ENCODE measurements around the gene RNF182.
"Not testable (repeated sequence)": the region's sequence is repeated elsewhere in the genome, so short reads cannot be mapped to it uniquely, and the experiment has no call there.

The RNF182 gene

GRCh38 chr6:14004258-14004657, 79.5 kb downstream of the RNF182 start:
- DNase-seq: no peak

DNA sequence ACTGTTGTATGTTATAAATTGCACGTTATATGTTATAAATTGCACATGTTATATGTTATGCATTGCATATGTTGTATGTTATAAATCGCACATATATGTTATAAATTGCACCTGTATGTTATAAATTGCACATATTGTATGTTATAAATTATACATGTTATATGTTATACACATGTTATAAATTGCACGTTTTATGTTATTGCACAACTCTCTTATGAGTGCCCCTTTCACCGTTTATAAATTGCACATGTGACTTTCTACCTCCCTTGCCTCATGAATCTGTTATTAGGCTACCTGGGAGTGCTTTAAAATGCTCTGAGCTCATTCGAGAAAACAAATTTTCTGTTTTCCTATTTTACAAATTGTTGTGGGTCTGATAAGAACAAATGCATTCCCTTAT, 84.1 kb downstream of the RNF182 start:
- no peak for DNase-seq

DNA sequence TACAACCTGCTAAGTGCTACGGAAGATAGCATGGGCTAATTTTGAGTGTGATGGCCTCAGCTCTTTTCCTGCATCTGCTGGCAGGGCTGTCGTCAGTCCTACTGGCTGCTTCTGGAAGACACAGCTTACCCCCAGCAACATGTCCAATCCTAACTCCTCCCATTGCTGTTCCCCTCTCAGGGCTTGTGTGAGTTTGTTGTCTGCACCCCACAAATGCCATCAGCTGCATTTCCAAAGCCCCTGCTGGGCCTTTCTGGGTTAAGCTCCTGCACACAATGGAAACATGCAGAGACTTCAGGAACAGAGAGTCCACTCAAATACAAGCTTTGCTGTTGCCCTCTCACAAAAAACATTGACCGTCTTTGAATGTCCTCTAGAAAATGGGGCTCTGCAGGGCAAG, 84.7 kb downstream of the RNF182 start:
- DNase-seq: no peak

DNA sequence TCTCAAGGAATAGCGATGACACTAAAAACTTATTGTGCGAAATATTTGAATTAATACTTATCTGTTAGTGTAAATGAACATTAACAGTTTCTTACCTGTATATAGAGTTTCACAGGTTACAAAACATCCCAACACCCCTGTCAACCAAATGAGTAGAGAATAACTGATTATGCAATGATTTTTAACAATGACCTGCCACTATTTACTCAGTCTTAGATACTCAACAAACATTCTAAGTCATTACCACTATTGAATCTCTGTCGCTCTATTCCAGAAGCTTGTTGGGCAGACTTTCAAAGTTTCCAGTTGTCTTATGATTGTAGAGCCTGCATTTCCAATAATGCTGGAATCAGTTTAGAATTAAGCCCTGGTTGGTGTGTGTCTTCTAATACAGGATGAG, 85.5 kb downstream of the RNF182 start:
- no peak for DNase-seq

DNA sequence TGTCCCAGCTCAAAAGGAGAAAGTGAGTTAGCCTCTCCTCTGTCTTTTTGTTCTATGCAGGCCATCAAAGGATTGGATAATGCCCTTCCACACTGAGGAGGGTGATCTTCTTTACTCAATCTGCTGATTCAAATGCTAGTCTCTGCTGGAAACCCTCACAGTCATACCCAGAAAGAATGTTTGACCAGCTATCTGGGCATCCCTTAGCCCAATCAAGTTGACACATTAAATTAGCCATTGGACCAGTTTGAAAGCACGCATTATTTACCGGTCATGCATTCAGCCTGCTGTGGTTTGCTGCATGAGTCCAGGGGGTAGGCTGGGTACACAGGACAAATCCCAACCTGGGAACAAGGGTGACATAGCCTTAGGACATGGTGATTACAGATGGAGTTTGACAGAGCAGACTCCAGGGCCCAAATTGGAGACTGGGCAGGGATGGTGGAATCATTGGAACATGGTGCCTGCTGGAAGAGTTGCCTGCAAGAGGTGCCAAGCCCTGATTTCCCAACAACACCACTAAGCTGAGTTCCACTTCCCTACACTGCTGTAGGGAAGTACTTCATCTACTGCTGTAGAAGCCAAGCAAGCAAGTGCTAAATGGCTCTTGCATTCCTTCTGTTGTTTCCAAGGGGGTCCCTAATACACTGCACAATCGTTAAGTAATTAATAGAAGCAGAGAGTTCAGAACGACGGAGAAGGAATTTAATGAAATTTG, 87.7 kb downstream of the RNF182 start:
- no peak for DNase-seq

GRCh38 chr6:14015964-14016363, 91.2 kb downstream of the RNF182 start:
- no peak for DNase-seq

- DNase-seq: no peak
These were observed 91.7 kb downstream of the RNF182 start for GRCh38 chr6:14016432-14016831.

DNA sequence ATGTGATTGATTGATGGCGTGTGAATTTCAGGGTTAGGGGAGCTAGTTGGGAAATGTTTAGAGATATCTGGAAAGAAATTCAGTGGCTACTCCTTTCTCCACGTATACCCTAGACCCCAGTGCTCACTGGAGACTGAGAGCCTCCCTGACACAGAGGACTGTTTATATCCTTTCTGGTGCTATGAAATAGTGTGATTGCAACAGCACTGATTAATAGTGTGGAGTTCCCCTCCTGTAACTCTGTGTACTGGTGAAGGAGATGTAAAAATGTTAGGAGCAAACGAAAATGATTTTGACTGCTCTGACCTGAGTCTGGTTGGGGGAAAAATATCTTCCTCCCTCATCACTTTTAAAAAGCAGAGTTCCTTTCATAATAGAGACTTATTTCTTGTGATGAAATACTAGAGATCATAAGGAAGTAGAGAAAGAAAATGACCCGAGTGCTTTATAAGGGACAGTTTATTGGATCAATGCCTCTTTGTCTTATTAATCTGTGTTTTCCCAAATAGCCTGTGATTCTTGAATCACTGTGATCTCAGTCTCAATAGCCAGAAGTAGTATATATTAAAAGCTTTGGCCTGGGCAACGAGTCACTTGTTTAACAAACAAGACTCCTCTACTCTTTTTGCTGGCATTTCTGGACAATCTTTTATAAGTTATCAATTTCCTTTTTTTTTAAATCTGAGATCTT, 92.3 kb downstream of the RNF182 start:
- no peak for DNase-seq

- DNase-seq: no peak
These were observed 93.1 kb downstream of the RNF182 start for GRCh38 chr6:14017626-14018475.

- not testable (repeated sequence) for DNase-seq
These were observed 93.8 kb downstream of the RNF182 start for GRCh38 chr6:14018559-14018958.

GRCh38 chr6:14020551-14020950, 95.8 kb downstream of the RNF182 start:
- no peak for DNase-seq

GRCh38 chr6:14021449-14021848, 96.7 kb downstream of the RNF182 start:
- no peak for DNase-seq

DNA sequence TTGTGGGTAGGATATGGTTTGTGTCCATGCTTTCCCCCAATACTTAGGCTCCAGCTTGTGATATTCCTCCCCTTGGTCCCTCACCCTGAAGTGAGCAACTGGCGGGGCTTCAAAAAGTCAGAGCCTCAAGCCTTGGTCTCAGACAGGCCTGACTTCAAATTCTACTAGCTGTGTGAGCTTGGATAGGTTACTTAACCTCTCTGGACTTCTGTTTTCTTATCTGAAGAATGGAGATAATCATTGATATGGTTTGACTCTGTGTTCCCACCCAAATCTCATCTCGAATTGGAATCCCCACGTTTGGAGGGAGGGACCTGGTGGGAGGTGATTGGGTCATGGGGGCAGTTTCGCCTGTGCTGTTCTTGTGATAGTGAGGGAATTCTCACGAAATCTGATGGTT, 97.9 kb downstream of the RNF182 start:
- DNase-seq: no peak

DNA sequence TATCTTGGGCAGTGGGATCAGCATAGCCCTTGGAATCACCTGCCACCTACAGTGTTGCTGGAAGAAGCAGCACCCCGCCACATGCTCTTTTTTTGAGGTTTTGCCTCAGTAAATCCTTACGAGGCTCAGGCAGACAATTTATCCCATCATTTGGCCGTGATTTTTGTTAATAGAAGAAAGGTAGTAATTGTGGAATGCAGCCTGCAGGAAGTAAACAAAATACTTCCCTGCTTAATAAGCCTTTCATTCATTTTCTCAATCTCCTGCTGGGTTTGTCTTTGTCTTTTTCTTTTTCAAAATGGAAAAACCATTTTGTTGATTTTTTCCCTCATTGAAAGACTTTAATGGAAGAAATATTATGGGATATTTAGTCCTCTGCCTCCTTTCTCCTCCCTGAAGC, 99.1 kb downstream of the RNF182 start:
- DNase-seq: no peak

GRCh38 chr6:14025160-14025559, 100.4 kb downstream of the RNF182 start:
- DNase-seq: no peak

DNA sequence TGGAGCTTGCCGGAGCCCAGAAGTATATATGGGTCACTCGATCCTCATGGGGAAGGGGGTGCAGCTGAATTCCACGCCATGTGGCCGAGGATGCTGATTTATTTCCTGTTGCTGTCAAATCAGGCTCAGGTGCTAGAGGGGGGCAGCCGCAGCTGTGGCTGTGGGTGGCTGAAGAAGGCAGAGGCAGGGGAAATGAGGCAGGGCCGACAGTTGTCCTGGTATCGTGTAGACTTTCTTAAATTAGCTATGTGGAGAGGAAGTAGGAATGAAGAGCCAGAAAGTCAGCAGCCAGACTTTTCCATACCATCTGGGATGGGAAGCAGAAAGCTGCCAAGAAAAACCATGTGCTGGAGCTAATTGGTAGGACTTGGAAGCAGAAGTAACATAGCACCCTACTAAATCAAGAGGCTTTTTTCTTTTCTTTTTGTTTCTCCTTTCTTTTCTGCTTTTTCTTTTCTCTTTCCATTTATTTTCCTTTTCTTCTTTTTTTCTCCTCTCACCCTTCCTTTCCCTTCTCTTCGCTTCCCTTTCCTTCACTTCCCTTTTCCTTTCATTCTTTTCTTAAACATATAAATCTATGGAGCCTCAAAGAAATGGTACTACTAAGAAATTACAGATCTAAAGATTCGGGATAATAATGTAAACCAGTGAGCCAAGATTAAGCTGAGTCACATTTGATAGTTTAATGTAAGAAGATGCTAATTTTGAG, 102.2 kb downstream of the RNF182 start:
- no peak for DNase-seq

DNA sequence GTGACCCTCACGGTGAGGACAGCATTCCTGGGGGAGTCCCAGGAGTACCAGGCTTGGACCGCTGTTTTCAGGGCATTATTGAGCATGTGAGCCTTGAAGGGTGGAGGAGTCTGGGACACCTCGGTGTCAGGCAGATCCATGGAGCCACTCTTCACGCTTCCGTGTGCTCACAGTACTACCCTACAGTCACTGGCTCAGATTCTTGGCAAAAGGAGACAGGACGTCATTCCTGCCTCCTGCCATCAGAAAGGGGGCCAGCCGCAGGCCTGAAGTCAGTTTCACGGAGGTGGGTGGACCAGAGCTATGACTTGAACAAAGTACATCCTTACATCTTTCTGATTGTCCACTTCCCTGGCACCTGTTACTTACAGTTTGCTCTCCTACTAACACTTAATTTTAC, 103.9 kb downstream of the RNF182 start:
- no peak for DNase-seq

- DNase-seq: no peak
These were observed 104.9 kb downstream of the RNF182 start for GRCh38 chr6:14029605-14030004.
